ENCODE measurements around the gene PGC. TPM values are rescaled to one million over a fixed set of nuclear protein-coding genes. Genes with fewer than 3 reads are reported as not detected.

PGC gene
- total RNA-seq, 1 experiment from 2014 or later = not detected

GRCh38 chr6:41702771-41703494 is 44.3 kb downstream of the PGC start:
- no peak overlapping the region for H3K9ac ChIP-seq (ENCODE audit: extremely low read depth, insufficient read length, low read length)
- no peak for TF ChIP-seq CTCF (conservative IDR thresholded peaks at IDR 0.05)

More at GRCh38 chr6:41702771-41703494, 44.3 kb downstream of the PGC start:
- Histone ChIP-seq H4K5ac (ENCODE audit: insufficient read length, low read depth, low read length) (no peak overlapping the region), H3K56ac (ENCODE audit: insufficient read length, low read depth, low read length) (no peak overlapping the region), H2AFZ (ENCODE audit: low read length) (no peak overlapping the region), H2BK20ac (ENCODE audit: low read depth, low read length, poor library complexity, severe bottlenecking) (no peak overlapping the region), H3K27me3 (ENCODE audit: insufficient read depth, low read length) (no peaks in the 10 kb centered on the region), H4K91ac (ENCODE audit: insufficient read length, low read depth, low read length) (no peak overlapping the region), H2BK15ac (ENCODE audit: low read depth, low read length) (no peak overlapping the region), H2BK12ac (ENCODE audit: insufficient read length, low read depth, low read length) (no peak overlapping the region), H3K4me2 (ENCODE audit: insufficient read depth, insufficient read length, low read length) (no peak overlapping the region), H3K23ac (ENCODE audit: insufficient read length, low read depth, low read length) (no peak overlapping the region), H3K14ac (ENCODE audit: insufficient read depth, low read length) (no peak overlapping the region; the same call in 1 of the 2 replicates), H3K18ac (ENCODE audit: insufficient read length, low read depth, low read length) (no peak overlapping the region), H3K79me2 (ENCODE audit: insufficient read depth, low read length) (no peaks in the 10 kb centered on the region), H2AK5ac (ENCODE audit: insufficient read length, low read length) (no peak overlapping the region), H3K4me1 (ENCODE audit: insufficient read depth, low read length) (no peaks in the 10 kb centered on the region; the same call in 1 of the 2 replicates), H4K8ac (replicated peaks; ENCODE audit: insufficient read length, low read depth, low read length) (no peak overlapping the region), H3K27ac (ENCODE audit: insufficient read length, low read depth, low read length) (no peak overlapping the region), H2BK5ac (ENCODE audit: insufficient read length, low read length) (no peak overlapping the region), H3K4ac (ENCODE audit: low read depth, low read length) (no peak overlapping the region), H2BK120ac (ENCODE audit: low read depth, low read length, poor library complexity, severe bottlenecking) (no peak overlapping the region), H3K23me2 (ENCODE audit: insufficient read length, low read depth, low read length, poor library complexity, severe bottlenecking) (no peaks in the 10 kb centered on the region), H4K20me1 (ENCODE audit: control insufficient read depth, insufficient read depth, insufficient read length) (no peaks in the 10 kb centered on the region), H3K79me1 (ENCODE audit: insufficient read depth, low read depth, low read length, poor library complexity, severe bottlenecking) (no peaks in the 10 kb centered on the region), H3T11ph (ENCODE audit: low read length) (no peak overlapping the region), H3K9me3 (ENCODE audit: control insufficient read depth, low read depth, low read length) (no peaks in the 10 kb centered on the region)
- H3K27ac Mint-ChIP-seq = peak overlapping the region in 1 of 3 experiments; percentile 62; a peak in 1 of 7 replicates
- no peak for DNase-seq
- H3K4me1 Mint-ChIP-seq = peaks cover 28 to 35% of the 10 kb centered on the region in 2 experiments
- peaks cover 4% of the 10 kb centered on the region for H3K27me3 Mint-ChIP-seq (ENCODE audit: low read depth)
- no peak overlapping the region for H3K4me3 Mint-ChIP-seq
- H3K36me3 Mint-ChIP-seq (ENCODE audit: insufficient read depth in 1 of 3, low read depth in 3 of 3) = no peaks in the 10 kb centered on the region
- H3K9me3 Mint-ChIP-seq = no peaks in the 10 kb centered on the region
- no CpG with 5 or more reads among the region's 14 CpGs for WGBS (ENCODE audit: extremely low coverage, insufficient read length, low lambda C conversion rate)

Data from H9 (cell line).